Muscle of arm (tissue), 14 donors: Measurements from ENCODE around the gene ZNF205. TPM values are rescaled to one million over a fixed set of nuclear protein-coding genes. Genes with fewer than 3 reads are reported as not detected.
A peak's percentile ranks its signal among the peaks of the same experiment; 100 is the strongest.
"Not testable (repeated sequence)": the region's sequence is repeated elsewhere in the genome, so short reads cannot be mapped to it uniquely, and the experiment has no call there.

Source experiments
- DNase-seq: peaks from one replicate; pipeline ENCODE4 v3.0.0-alpha.2; 2013
- long read RNA-seq, 11 donors: transcript quantifications; one replicate each; lab custom pipeline, GENCODE V29; 2026
- polyA plus RNA-seq, 12 donors: library from polyadenylated mRNA; unstranded; fragments of 120-200 nt; gene quantifications; one replicate each; pipeline ENCODE4 v1.2.1, GENCODE V29; 2013; ENCODE audit not compliant: insufficient read length in 12 of 12

ZNF205 gene
- 10 to 100 TPM in 11 of 12 donors, not detected in 1; 10.3 to 20.5 (median 12.4) TPM for polyA plus RNA-seq
- long read RNA-seq, donor 1, partial matches to known transcripts, result 0 of 2 reads
- long read RNA-seq, donor 1, other reads (novel, unspliced or antisense), result 0 of 2 reads
- long read RNA-seq, donor 2, partial matches to known transcripts, result 6 of 8 reads
- long read RNA-seq, donor 2, other reads (novel, unspliced or antisense), result 0 of 8 reads
- long read RNA-seq, donor 3, partial matches to known transcripts, result 0 of 2 reads
- long read RNA-seq, donor 3, other reads (novel, unspliced or antisense), result 0 of 2 reads
- long read RNA-seq, donor 4, result 0 reads
- long read RNA-seq, donor 5, partial matches to known transcripts, result 6 of 8 reads
- long read RNA-seq, donor 5, other reads (novel, unspliced or antisense), result 0 of 8 reads
- long read RNA-seq, donor 6, partial matches to known transcripts, result 0 of 6 reads
- long read RNA-seq, donor 6, other reads (novel, unspliced or antisense), result 0 of 6 reads
- long read RNA-seq, donor 7, partial matches to known transcripts, result 0 of 1 reads
- long read RNA-seq, donor 7, other reads (novel, unspliced or antisense), result 0 of 1 reads
- long read RNA-seq, donor 8, partial matches to known transcripts, result 0 of 3 reads
- long read RNA-seq, donor 8, other reads (novel, unspliced or antisense), result 0 of 3 reads
- long read RNA-seq, donor 9, partial matches to known transcripts, result 11 of 14 reads
- long read RNA-seq, donor 9, other reads (novel, unspliced or antisense), result 0 of 14 reads
- long read RNA-seq, donor 10, partial matches to known transcripts, result 0 of 7 reads
- long read RNA-seq, donor 10, other reads (novel, unspliced or antisense), result 0 of 7 reads
- long read RNA-seq, donor 11, partial matches to known transcripts, result 0 of 3 reads
- long read RNA-seq, donor 11, other reads (novel, unspliced or antisense), result 0 of 3 reads

GRCh38 chr16:3112058-3112880, at the start of gene ZNF205:
ZNF205 (plus strand) TSS chr16:3112586; CDS start chr16:3113431, 845 bp downstream.
- peak; percentile 64 for DNase-seq

GRCh38 chr16:3063625-3064386, 48.6 kb upstream of the ZNF205 start:
- no peak for DNase-seq

GRCh38 chr16:3065069-3065741, 47.2 kb upstream of the ZNF205 start, which contains the start of gene IL32:
IL32 (plus strand) TSS chr16:3065640; CDS start chr16:3065812, 172 bp downstream.
- peak; percentile 79 for DNase-seq

GRCh38 chr16:3065742-3066439, 46.5 kb upstream of the ZNF205 start:
- no peak for DNase-seq

- DNase-seq, result no peak
Measured at GRCh38 chr16:3066440-3066748, 46.0 kb upstream of the ZNF205 start.

GRCh38 chr16:3068487-3068886, 43.9 kb upstream of the ZNF205 start:
- no peak for DNase-seq

- DNase-seq, result not testable (repeated sequence)
Measured at GRCh38 chr16:3069146-3069545, 43.2 kb upstream of the ZNF205 start.

GRCh38 chr16:3070608-3071111, 41.7 kb upstream of the ZNF205 start:
- DNase-seq, result no peak

- no peak for DNase-seq
Measured at GRCh38 chr16:3071655-3072054, 40.7 kb upstream of the ZNF205 start.

GRCh38 chr16:3072148-3072547, 40.2 kb upstream of the ZNF205 start:
- not testable (repeated sequence) for DNase-seq

- DNase-seq, result not testable (repeated sequence)
Measured at GRCh38 chr16:3072576-3073263, 39.7 kb upstream of the ZNF205 start.

GRCh38 chr16:3073448-3073847, 38.9 kb upstream of the ZNF205 start:
- no peak for DNase-seq

GRCh38 chr16:3074860-3075522, 37.4 kb upstream of the ZNF205 start:
- no peak for DNase-seq

GRCh38 chr16:3075523-3075915, 36.9 kb upstream of the ZNF205 start:
- no peak for DNase-seq

- not testable (repeated sequence) for DNase-seq
Measured at GRCh38 chr16:3075946-3076345, 36.4 kb upstream of the ZNF205 start.

GRCh38 chr16:3076577-3076976, 35.8 kb upstream of the ZNF205 start:
- no peak for DNase-seq

GRCh38 chr16:3080024-3080423, 32.4 kb upstream of the ZNF205 start:
- no peak for DNase-seq

- not testable (repeated sequence) for DNase-seq
Measured at GRCh38 chr16:3081957-3082356, 30.4 kb upstream of the ZNF205 start.
